ENCODE measurements around the gene ENAH.
"Not testable (repeated sequence)": the region's sequence is repeated elsewhere in the genome, so short reads cannot be mapped to it uniquely, and the experiment has no call there.

The ENAH gene

DNA sequence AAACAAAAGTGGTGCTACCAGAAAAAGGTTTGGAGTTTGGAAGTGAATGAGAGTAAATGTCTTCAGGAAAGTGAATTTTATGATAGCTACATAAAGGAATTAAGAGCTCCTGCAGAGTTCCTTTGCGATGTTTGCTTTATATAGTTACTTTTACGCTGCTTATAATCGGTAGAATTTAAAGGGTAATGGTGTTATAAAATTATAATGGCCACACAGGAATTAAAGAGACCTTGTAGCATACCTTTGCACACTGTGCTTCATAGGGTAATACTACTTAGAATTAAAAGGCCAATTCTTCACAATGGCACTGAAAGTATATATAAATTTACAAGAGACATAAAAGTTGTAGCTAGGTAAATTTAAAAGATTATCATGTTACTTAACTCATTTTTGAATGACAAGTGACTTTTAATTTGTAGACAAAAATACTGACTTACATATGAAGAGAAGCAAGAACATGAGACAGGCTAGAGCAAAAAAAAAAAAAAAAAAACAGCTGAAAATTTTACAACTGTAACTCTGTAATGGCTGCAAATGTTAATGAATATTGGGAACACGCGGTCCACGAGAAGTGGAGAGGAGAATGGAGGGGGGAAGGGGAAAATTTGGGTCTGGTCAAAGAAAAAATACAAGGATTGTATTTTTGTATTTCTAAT lies 159.2 kb downstream of the ENAH start:
- DNase-seq (ENCODE audit: low spot score), result no peak

DNA sequence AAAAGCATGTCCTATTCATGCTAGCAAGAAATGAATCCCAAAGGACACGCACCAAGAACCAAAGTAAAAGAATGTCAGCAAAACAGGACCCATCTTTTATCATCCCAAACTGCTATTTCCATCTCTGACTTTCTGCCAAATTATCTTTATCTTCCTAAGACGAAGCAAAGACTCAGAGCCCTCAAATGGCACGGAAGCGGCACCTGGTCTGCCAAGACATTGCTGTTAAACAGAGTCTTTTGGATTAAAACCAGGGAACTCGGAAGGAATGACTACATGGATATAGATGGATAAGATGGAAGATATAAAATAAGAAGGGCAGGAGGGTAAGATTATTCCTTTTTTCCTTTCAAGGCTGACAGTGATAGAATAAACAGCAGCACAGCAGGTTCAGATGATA lies 164.2 kb downstream of the ENAH start:
- DNase-seq (ENCODE audit: low spot score), result no peak

DNA sequence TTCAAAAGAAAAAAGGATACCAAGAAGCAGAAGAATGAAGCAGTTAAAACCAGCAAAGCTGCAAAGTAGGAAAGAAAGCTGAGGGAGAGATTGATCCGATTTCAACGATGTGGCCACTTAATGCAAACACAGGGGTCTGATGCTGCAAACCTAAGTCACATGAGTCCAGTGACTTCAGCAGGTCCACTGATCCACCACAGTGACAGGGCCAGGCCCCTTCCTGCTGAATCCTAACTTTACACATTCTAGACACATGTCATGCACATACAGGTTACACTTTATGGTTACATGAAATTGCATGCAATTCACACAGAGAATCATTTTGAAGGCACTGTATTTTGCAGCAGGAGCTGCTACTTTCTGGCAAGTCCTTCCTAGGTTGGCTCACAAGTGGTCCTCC lies 166.1 kb downstream of the ENAH start:
- no peak for DNase-seq (ENCODE audit: low spot score)

DNA sequence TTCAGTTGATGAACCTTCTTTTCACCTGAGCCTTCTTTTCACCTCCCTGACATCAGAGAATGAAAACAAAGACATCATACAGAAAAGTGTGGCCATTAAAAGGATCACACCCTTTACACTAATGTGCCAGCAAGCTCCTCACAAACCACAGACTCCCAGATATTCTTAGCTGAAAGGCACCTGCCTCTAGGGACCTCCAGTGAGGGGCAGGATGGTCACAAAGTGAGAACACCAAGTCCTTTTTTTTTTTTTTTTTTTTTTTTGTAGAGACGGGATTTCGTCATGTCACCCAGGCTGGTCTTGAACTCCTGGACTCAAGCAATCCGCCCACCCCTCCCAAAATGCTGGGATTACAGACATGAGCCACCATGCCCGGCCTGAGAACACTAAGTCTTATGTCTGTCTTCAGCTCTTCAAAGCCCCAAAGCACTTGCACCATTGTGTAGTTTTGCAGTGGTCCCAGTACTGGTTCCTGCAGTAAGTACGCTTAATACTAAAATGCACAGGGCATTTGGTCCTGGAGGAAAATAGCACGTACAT lies 166.9 kb downstream of the ENAH start:
- DNase-seq (ENCODE audit: low spot score), result no peak

DNA sequence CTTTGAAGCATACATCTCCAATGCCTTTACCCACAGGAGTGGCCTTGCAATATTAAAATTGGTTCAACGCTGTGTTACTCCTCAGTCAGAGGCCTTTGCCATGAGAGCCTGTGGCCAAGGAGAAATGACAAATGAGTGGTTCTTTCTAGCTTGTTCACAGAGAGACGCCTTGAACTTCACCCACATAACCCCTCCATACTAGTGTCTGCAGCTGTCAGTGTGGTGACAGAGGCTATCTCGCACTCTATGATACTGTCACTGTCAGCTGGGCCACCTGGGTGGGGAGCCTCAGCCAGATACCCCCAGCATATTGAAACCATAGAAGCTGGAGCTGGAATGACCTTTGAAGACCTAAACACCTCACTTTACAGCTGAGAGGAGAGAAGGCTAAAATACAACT lies 167.7 kb downstream of the ENAH start:
- no peak for DNase-seq (ENCODE audit: low spot score)

DNA sequence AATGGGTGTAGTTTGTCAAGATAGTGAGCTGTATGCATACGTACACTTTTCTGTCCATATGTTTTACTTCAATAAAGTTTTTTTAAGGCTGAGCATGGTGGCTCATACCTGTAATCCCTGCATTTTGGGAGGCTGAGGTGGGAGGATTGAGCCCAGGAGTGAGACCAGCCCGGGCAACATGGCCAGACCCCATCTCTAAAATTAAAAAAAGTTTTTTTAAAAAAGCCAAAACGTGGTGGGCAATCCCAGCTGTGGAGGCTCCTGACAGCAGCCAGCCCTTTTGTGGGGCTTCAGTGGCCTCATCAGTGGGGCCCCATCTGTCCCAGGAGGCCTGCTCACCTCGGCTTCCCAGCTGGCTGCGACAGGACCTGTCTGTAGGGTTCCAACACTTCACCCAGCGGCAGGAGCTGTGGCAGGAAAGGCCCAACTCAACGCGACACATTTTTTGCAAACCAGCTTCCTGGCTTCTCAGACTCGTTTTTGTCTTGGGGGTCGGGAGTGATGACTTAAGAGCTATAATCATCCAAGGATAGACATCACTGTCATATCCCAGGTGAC lies 168.2 kb downstream of the ENAH start:
- no peak for DNase-seq (ENCODE audit: low spot score)

DNA sequence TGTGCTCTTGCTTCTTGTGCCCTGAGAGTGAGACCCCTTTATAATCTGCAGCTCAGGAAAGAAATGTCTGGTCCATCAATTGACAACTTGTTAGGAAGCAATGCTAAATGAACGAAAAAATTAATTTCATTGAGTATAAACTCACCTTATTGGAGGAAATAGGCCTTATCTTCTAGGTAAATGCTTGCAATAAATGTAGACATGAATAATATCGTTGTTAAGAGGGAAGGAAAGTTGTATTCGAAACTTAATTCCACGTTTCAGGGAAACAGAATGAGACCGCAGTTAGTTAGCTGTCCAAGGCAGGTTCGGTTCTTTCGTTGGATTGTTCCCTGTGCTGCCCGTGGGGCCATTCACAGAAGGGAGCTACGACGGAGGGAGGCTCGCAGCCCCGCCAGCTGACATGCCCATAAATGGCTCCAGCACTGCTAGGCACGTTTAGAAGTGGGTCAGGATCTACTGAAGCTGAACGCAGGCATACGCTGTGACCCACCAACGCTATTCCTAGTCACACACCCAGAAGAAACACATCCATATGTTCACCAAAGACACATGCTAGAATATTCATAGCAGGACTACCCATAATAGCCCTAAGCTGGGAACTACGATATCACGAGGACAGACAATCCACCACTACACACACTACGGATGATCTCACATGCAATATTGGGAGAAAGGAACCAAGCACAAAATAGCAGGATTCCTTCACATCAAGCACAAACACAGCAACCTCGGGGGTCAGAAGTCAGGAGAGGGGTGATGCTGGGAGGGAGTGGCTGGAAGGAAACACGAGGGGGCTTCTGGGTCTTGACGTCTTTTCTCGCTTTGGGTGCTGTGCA lies 168.9 kb downstream of the ENAH start:
- DNase-seq (ENCODE audit: low spot score), result no peak

DNA sequence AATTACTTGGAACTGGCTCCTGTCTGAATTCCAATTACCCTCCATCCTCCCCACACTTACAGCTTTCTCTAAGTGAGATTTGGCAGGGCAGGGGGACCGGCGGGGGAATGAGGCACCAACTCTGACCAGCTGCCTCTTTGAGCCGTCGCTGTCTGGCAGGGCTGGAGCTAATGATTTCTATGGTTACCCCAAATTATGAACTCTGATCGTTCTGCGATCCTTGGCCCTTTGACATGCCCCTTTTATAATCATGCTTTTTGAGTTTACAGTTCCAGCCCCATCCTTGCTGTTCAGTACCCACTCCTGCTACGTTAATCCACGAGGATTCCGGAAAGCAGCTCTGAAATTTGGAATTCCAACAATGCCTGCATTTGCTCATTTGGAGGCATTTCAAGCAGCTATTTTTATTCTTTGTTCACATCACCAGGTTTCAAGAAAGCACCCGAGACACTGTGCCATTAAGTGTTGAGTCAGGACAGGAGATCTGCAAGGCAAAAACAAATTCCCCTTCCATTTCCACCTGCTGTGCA lies 170.4 kb downstream of the ENAH start:
- DNase-seq (ENCODE audit: low spot score), result no peak

DNA sequence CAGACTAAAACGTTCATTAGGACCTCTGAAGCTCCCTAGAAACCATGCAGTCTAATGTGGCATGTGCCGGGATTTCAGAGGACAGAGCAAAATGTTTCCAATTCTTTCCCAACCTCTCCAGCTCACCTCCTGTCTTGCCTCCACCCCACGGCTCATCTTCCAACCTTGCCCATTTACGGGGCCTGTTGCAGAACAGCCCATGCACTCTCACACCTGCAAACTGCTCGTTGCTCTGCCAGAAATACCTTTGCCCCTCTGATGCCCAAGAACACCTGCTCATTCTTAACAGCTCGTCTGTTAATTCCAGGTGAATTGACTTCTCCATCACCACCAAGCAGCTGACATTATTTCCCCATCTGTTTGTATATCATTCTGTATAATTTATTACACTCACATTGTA lies 171.2 kb downstream of the ENAH start:
- DNase-seq (ENCODE audit: low spot score), result no peak

DNA sequence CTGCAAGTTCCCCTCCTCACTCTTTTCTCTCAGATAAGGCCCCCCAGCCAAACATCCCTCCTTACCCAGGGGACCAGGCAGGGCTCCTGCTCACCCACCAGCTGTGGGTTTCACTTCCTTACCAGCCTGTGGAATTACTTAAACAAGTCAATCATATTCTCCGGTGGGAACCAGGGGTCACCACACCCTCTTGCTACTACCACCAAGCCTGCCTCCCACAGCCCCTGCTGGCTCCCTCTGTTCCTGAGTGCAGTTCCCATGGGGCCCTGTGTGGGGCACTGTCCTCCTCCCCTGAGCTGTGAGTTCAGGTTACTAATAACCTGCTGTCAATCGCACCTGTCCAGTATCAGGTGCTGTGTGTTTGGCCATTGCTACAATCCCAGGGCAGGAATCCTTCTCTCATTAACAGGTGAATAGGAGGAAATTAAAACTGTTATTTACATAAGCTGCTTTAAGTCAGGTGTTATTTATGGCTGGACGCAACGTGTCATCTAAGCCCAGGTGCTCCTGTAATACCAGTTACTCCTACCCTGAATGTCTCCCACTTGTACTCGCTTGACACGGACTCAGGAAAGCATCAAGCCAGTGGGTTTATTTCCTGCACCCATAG lies 172.0 kb downstream of the ENAH start:
- no peak for DNase-seq (ENCODE audit: low spot score)

DNA sequence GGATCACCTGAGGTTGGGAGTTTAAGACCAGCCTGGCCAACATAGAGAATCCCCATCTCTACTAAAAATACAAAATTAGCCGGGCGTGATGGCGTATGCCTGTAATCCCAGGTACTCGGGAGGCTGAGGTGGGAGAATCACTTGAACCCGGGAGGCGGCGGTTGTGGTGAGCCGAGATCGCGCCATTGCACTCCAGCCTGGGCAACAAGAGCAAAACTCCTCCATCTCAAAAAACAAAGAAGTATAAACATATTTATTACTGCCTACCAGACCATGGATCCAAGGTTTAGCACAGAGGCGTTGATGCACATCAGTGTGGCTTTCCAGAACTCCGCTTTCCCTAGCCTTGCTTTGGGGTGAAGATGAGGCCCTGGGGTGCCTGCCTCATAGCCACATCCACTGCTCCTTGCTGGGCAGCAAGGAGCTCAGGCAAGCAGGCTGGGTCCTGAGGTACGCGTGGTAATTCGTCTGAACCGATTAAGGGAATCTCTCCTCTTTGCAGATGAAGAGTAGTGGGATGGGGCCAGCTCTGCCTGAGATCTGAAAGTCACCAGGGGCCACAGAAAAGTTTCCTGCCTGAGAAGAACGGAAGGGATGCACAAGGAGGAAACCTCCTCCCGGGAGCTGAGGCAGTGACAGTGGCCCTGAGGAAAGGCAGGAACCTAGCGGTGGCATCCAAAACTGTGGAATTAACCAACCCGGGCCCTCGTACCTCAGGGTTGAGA lies 172.8 kb downstream of the ENAH start:
- DNase-seq (ENCODE audit: low spot score), result no peak

DNA sequence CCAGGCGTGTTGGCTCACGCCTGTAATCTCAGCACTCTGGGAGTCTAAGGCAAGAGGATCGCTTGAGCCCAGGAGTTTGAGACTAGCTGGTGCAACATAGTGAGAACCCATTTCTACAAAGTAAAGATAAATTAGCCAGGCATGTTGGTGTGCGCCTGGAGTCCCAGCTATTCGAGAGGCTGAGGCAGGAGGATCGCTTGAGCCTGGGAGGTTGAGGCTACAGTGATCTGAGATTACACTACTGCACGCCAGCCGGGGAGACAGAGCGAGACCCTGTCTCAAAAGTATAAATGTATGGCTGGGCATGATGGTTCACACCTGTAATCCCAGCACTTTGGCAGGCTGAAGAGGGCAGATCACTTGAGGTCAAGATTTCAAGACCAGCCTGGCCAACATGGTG lies 173.6 kb downstream of the ENAH start:
- DNase-seq (ENCODE audit: low spot score), result no peak

DNA sequence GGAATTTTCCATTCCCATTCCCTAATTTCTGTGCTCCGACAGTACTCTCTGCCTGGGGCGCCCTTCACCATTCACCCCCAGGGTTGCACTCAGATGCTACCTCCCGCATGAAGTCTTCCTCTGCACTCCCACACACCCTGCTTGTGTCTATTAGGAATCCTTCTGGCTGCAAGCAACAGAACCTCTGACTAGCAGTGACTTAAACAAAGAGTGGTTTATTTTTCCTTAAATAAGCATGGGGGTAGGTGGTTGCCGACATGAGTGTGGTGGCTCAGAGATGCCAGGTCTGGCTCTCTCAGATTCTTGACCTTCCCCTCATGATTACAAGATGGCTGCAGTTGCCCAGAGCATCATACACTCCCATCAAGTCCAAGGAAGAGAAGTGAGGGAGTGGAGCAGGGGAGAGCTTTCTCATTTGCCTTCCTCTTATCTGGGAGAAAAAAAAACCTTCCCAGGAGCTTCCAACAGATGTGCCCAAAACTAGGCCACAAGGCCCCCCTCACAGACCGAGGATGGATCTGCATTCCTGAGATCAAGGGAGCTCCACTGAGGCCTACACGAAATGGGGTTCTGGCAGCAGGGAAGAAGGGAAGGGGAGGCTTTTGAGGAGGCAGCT lies 175.5 kb downstream of the ENAH start:
- no peak for DNase-seq (ENCODE audit: low spot score)

DNA sequence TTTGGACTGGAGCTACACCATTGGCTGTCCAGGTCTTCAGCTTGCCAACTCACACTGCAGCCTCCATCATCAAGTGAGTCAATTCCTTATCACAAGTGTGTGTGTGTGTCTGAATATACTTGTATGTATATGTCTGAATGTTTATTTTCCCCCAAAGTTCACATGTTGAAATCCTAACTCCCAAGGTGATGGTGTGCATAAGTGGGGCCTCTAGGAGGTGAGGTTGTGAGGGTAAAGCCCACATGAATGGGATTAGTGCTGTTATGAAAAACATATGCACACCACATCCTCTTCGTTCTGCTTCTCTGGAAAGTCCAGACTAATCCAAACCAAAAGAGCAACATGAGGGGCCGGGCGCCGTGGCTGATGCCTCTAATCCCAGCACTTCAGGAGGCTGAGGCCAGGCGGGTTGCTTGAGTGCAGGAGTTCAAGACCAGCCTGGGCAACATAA lies 176.4 kb downstream of the ENAH start:
- no peak for DNase-seq (ENCODE audit: low spot score)

DNA sequence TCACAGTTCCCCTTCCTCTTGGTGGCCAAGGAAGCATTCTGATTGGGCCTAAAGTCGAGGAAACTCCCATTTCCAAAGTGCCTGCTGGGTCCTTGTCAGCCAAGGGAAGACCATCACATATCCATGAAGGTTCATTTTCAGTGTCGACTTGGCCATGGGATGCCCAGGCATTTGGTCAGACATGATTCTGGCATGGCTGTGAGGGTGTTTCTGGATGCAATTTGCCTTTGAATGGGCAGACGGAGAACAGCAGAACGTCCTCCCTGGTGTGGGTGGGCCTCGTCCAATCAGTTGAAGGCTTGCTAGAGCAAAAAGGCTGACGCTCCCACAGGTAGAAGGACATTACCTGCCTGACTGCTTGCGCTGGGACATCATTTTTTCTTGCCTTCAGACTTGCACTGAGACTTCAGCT lies 176.8 kb downstream of the ENAH start:
- no peak for DNase-seq (ENCODE audit: low spot score)

DNA sequence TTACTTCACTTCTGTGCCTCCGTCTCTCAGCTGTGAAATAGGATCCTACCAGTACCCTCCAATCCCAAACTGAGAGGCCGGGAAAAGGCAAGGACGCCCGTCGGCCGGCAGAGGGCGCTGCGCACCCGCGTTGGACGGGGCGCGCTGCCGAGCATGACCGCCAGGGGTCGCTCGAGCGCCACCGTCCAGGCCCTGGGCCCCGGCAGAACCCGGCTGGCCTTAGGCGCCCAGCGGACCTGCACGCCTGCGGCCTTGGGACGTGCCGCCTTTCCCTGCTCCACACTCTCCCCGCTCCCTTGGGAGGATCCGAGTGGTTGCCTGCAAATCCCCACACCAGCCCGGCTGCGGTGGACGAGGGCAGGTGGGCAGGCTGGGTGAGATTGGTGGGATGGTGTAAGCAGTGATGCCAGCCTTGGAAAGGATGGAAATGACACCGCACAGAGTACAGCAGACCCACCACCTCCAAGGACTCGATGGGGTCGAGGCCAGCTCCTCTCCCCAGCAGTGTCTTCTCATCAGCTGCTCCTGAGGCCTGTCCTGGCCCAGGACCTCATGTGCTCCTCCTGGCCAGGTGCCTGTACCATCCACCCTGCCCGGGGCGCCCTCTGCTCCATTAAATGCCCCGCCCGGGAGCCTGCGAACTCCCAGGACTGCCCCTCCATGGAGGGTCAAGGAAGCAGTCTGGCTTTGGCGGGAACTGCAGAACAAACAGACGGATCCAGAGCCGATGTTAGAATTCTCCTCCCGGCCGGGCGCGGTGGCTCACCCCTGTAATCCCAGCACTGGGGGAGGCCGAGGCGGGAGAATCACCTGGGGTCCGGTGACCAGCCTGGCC lies 177.7 kb downstream of the ENAH start:
- peak; percentile 70 for DNase-seq (ENCODE audit: low spot score)

DNA sequence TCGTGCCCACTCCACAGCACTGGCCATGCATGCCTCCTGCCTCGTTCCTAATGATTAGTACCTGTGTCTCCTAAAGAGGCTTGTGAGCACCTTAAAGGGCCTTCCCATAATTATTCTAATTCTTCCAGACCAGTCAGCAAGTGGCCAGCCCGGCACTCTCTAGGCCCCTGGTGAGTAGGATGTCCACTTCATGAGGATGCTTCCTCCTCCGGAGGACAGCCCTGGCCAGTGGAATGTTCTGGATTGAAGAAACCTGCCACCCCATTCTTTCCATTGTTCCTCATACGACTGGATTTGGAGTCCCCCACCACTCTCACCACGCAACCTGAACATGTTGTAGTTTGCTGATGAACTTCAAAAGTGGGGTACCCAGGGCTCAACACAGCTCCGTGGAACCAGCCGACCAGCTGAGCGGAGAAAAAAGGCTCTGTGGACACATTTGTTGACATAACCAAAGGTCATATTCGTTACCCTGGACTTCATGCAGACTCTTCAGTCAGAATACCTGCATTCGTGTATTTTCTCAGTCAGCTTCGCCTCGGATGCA lies 178.4 kb downstream of the ENAH start:
- no peak for DNase-seq (ENCODE audit: low spot score)

DNA sequence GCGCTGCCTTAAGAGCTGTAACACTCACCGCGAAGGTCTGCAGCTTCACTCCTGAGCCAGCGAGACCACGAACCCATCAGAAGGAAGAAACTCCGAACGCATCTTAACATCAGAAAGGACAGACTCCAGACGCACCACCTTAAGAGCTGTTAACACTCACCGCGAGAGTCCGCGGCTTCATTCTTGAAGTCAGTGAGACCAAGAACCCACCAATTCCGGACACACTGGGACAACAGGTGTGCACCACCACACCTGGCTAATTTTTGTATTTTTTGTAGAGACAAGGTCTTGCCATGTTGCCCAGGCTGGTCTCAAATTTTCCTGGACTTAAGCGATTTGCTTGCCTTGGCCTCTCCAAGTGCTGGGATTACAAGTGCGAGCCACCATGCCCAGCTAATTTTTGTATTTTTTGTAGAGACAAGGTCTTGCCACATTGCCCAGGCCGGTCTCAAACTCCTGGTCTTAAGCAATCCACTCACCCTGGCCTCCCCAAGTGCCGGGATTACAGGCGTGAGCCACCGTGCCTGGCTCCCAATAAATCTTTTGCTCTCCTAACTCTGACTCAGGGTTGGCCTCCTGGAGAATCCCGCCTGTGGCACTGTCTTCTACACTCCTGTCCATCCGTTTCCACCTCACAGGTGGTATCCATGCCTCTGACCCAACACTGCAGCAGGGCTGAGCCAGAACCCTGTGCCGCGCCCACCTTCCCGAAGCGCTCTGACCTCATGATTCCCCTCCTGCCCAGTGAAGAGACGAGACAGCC lies 179.1 kb downstream of the ENAH start:
- DNase-seq (ENCODE audit: low spot score), result not testable (repeated sequence)

DNA sequence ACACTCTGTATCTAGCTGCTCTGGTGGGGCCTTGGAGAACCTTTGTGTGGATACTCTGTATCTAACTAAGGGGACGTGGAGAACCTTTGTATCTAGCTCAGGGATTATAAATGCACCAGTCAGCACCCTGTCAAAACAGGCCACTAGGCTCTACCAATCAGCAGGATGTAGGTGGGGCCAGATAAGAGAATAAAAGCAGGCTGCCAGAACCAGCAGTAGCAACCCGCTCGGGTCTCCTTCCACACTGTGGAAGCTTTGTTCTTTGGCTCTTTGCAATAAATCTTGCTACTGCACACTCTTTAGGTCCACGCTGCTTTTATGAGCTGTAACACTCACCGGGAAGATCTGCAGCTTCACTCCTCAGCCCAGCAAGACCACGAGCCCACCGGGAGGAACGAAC lies 179.7 kb downstream of the ENAH start:
- peak; percentile 53 for DNase-seq (ENCODE audit: low spot score)
